Mesendoderm (in vitro differentiated cells): ENCODE measurements around the gene SGSM1.
A peak's percentile ranks its signal among the peaks of the same experiment; 100 is the strongest.

Experiments
- DNase-seq: peaks from one replicate; pipeline ENCODE4 v3.0.0; 2013
- H2AK5ac ChIP-seq: 2 replicates; pipeline ENCODE4 v1.6.1; 2013; ENCODE audit warnings: low read length, inconsistent platforms
- H2BK120ac ChIP-seq: 2 replicates; pipeline ENCODE4 v1.6.1; 2013; ENCODE audit warnings: low read depth, mild to moderate bottlenecking, low read length, moderate library complexity, mixed read lengths
- H2BK15ac ChIP-seq: replicated peaks from 2 replicates; pipeline ENCODE4 v1.6.1; 2013; ENCODE audit warnings: low read depth, mild to moderate bottlenecking, moderate library complexity
- H2BK5ac ChIP-seq: 2 replicates; pipeline ENCODE4 v1.6.1; 2013; ENCODE audit warnings: low read length, inconsistent platforms
- H3K18ac ChIP-seq: 2 replicates; pipeline ENCODE4 v1.6.1; 2013; ENCODE audit warnings: mild to moderate bottlenecking, low read length, mixed read lengths
- H3K23ac ChIP-seq: one replicate; pipeline ENCODE4 v1.6.1; 2013; ENCODE audit warnings: low read length
- H3K27ac ChIP-seq: 2 replicates; pipeline ENCODE4 v1.5.1; 2013; ENCODE audit warnings: low read depth, mild to moderate bottlenecking, inconsistent platforms, low read length, moderate library complexity
- H3K27me3 ChIP-seq: 2 replicates; pipeline ENCODE4 v1.6.1; 2013; ENCODE audit warnings: low read length, control low read depth, mild to moderate bottlenecking, inconsistent platforms; ENCODE audit not compliant: insufficient read depth, poor library complexity
- H3K36me3 ChIP-seq: 2 replicates; pipeline ENCODE4 v1.6.1; 2013; ENCODE audit warnings: low read length, inconsistent platforms; ENCODE audit not compliant: control insufficient read depth, insufficient read depth
- H3K4ac ChIP-seq: one replicate; pipeline ENCODE4 v1.6.1; 2013; ENCODE audit warnings: low read depth, mild to moderate bottlenecking, low read length, moderate library complexity
- H3K4me1 ChIP-seq: 2 replicates; pipeline ENCODE4 v1.6.1; 2013; ENCODE audit warnings: low read depth, low read length, inconsistent platforms; ENCODE audit not compliant: control insufficient read depth
- H3K4me2 ChIP-seq: 2 replicates; pipeline ENCODE4 v1.6.1; 2013; ENCODE audit warnings: low read length
- H3K4me3 ChIP-seq: 2 replicates; pipeline ENCODE4 v1.5.1; 2013; ENCODE audit warnings: mild to moderate bottlenecking, low read length
- H3K56ac ChIP-seq: one replicate; pipeline ENCODE4 v1.6.1; 2013; ENCODE audit warnings: low read length
- H3K79me1 ChIP-seq: 2 replicates; pipeline ENCODE4 v1.6.1; 2013; ENCODE audit warnings: low read length, inconsistent platforms
- H3K79me2 ChIP-seq: 2 replicates; pipeline ENCODE4 v1.6.1; 2013; ENCODE audit warnings: mild to moderate bottlenecking, low read length; ENCODE audit not compliant: control insufficient read depth, insufficient read depth
- H3K9ac ChIP-seq: 2 replicates; pipeline ENCODE4 v1.6.1; 2013; ENCODE audit warnings: low read length, inconsistent platforms
- H4K5ac ChIP-seq: one replicate; pipeline ENCODE4 v1.6.1; 2013; ENCODE audit warnings: low read length
- H4K8ac ChIP-seq: one replicate; pipeline ENCODE4 v1.6.1; 2013; ENCODE audit warnings: low read depth, mild to moderate bottlenecking, control low read depth, low read length, moderate library complexity
- WGBS: extraction: QIAGEN DNeasy Blood & Tissue Kit; methylation state at CpG from one replicate; pipeline ENCODE4 v1.1.7; 2013; ENCODE audit warnings: low lambda C conversion rate, missing lambda C conversion rate; ENCODE audit not compliant: insufficient coverage; ENCODE audit errors: extremely low coverage; 5-methylcytosine and 5-hydroxymethylcytosine counted together

The SGSM1 gene

DNA sequence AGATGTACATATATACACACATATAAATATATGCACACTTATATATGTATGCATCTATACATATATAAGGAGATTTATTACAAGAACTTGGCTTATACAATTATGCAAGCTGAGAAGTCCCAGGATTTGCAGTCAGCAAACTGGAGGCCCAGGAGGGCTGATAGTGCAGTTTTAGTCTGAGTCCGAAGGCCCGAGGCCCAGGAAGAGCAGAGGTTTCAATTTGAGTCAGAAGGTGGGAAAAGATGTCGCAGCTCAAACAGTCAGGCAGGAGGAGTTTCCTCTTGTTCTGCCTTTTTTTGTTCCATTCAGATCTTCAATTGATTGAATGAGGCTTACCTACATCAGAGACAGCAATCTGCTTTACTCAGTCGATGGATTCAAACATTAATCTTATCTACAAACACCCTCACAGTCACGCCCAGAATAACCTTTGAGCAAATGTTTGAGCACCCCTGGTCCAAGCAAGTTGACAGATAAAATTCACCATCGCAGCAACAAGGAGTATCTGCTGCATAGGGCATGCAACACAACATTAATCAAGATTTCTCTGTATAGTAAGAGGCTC lies 4.0 kb upstream of the SGSM1 start:
- Histone ChIP-seq H3K56ac (no peak overlapping the region), H3K79me2 (no peaks in the 10 kb centered on the region), H3K4me1 (no peaks in the 10 kb centered on the region), H2BK120ac (no peak overlapping the region), H3K18ac (no peak overlapping the region), H2AK5ac (no peak overlapping the region), H2BK15ac (no peak overlapping the region), H3K23ac (no peak overlapping the region), H4K8ac (no peak overlapping the region), H4K5ac (no peak overlapping the region), H3K4me2 (no peak overlapping the region), H3K4me3 (no peak overlapping the region), H3K9ac (no peak overlapping the region), H3K27ac (no peak overlapping the region), H3K36me3 (no peaks in the 10 kb centered on the region), H3K27me3 (no peaks in the 10 kb centered on the region), H2BK5ac (no peak overlapping the region), H3K79me1 (no peaks in the 10 kb centered on the region), H3K4ac (no peak overlapping the region)
- WGBS, result no CpG with 5 or more reads among the region's 6 CpGs
- no peak for DNase-seq

GRCh38 chr22:24803064-24803542 lies 2.9 kb upstream of the SGSM1 start:
- H3K4me1 ChIP-seq, result no peaks in the 10 kb centered on the region
- WGBS, result no CpG with 5 or more reads among the region's 3 CpGs
- no peak overlapping the region for H3K4ac ChIP-seq
- H3K36me3 ChIP-seq, result no peaks in the 10 kb centered on the region
- H2BK5ac ChIP-seq, result no peak overlapping the region
- H2BK120ac ChIP-seq, result no peak overlapping the region
- H3K23ac ChIP-seq, result no peak overlapping the region
- no peak overlapping the region for H3K4me2 ChIP-seq
- H4K8ac ChIP-seq, result no peak overlapping the region
- H3K9ac ChIP-seq, result no peak overlapping the region
- H4K5ac ChIP-seq, result no peak overlapping the region
- DNase-seq, result peak; percentile 89
- H3K18ac ChIP-seq, result no peak overlapping the region
- H3K56ac ChIP-seq, result no peak overlapping the region
- H2AK5ac ChIP-seq, result no peak overlapping the region
- no peaks in the 10 kb centered on the region for H3K27me3 ChIP-seq
- no peaks in the 10 kb centered on the region for H3K79me1 ChIP-seq
- H2BK15ac ChIP-seq, result no peak overlapping the region
- no peaks in the 10 kb centered on the region for H3K79me2 ChIP-seq
- H3K27ac ChIP-seq, result no peak overlapping the region
- no peak overlapping the region for H3K4me3 ChIP-seq

GRCh38 chr22:24806663-24807001 lies 621 bp downstream of the SGSM1 start:
- no peak overlapping the region for H3K56ac ChIP-seq
- H2BK15ac ChIP-seq, result no peak overlapping the region
- no peak overlapping the region for H3K4me3 ChIP-seq
- no peak overlapping the region for H2AK5ac ChIP-seq
- no peak overlapping the region for H2BK120ac ChIP-seq
- no peak overlapping the region for H4K5ac ChIP-seq
- no peaks in the 10 kb centered on the region for H3K27me3 ChIP-seq
- H3K4me2 ChIP-seq, result peak overlapping the region; percentile 78
- no peak overlapping the region for H4K8ac ChIP-seq
- no CpG with 5 or more reads among the region's 11 CpGs for WGBS
- no peak overlapping the region for H3K18ac ChIP-seq
- no peak overlapping the region for H3K27ac ChIP-seq
- DNase-seq, result no peak
- H2BK5ac ChIP-seq, result no peak overlapping the region
- peak overlapping the region; percentile 78 for H3K9ac ChIP-seq
- H3K36me3 ChIP-seq, result no peaks in the 10 kb centered on the region
- no peaks in the 10 kb centered on the region for H3K79me1 ChIP-seq
- no peaks in the 10 kb centered on the region for H3K79me2 ChIP-seq
- no peak overlapping the region for H3K4ac ChIP-seq
- H3K4me1 ChIP-seq, result no peaks in the 10 kb centered on the region
- H3K23ac ChIP-seq, result no peak overlapping the region

- no peak overlapping the region for H3K18ac ChIP-seq
- no peak overlapping the region for H3K4ac ChIP-seq
- H2BK15ac ChIP-seq, result no peak overlapping the region
- H3K79me2 ChIP-seq, result no peaks in the 10 kb centered on the region
- peak; percentile 42 for DNase-seq
- H3K23ac ChIP-seq, result no peak overlapping the region
- H3K9ac ChIP-seq, result no peak overlapping the region
- no peak overlapping the region for H4K8ac ChIP-seq
- no peak overlapping the region for H4K5ac ChIP-seq
- H2BK120ac ChIP-seq, result no peak overlapping the region
- no peak overlapping the region for H2AK5ac ChIP-seq
- H3K79me1 ChIP-seq, result no peaks in the 10 kb centered on the region
- no peaks in the 10 kb centered on the region for H3K4me1 ChIP-seq
- no peaks in the 10 kb centered on the region for H3K27me3 ChIP-seq
- no peak overlapping the region for H3K4me2 ChIP-seq
- no peak overlapping the region for H3K27ac ChIP-seq
- no peaks in the 10 kb centered on the region for H3K36me3 ChIP-seq
- WGBS, result no CpG with 5 or more reads among the region's 11 CpGs
- H3K4me3 ChIP-seq, result no peak overlapping the region
- H3K56ac ChIP-seq, result no peak overlapping the region
- no peak overlapping the region for H2BK5ac ChIP-seq
Observed at GRCh38 chr22:24807284-24807950, 1.4 kb downstream of the SGSM1 start.

GRCh38 chr22:24809331-24809730 lies 3.3 kb downstream of the SGSM1 start:
- H3K23ac ChIP-seq, result no peak overlapping the region
- no peaks in the 10 kb centered on the region for H3K36me3 ChIP-seq
- no peak overlapping the region for H3K4ac ChIP-seq
- H3K79me1 ChIP-seq, result no peaks in the 10 kb centered on the region
- no peak overlapping the region for H4K5ac ChIP-seq
- H3K4me1 ChIP-seq, result no peaks in the 10 kb centered on the region
- no peak overlapping the region for H2AK5ac ChIP-seq
- no peak overlapping the region for H2BK5ac ChIP-seq
- no peaks in the 10 kb centered on the region for H3K27me3 ChIP-seq
- H3K18ac ChIP-seq, result no peak overlapping the region
- no peak overlapping the region for H4K8ac ChIP-seq
- DNase-seq, result no peak
- H3K4me2 ChIP-seq, result no peak overlapping the region
- no peak overlapping the region for H3K4me3 ChIP-seq
- H3K27ac ChIP-seq, result no peak overlapping the region
- no peak overlapping the region for H3K9ac ChIP-seq
- H2BK120ac ChIP-seq, result no peak overlapping the region
- whole genome bisulfite sequencing, result no CpG with 5 or more reads among the region's 2 CpGs
- no peak overlapping the region for H3K56ac ChIP-seq
- H2BK15ac ChIP-seq, result no peak overlapping the region
- H3K79me2 ChIP-seq, result no peaks in the 10 kb centered on the region
